Tongue (tissue), 2 donors: ENCODE measurements around the gene CDCA4. TPM values are rescaled to one million over a fixed set of nuclear protein-coding genes. Genes with fewer than 3 reads are reported as not detected.
"Not testable (repeated sequence)": the region's sequence is repeated elsewhere in the genome, so short reads cannot be mapped to it uniquely, and the experiment has no call there.

Source experiments
- DNase-seq: peaks from one replicate; pipeline ENCODE4 v3.0.0-alpha.2; 2015
- total RNA-seq: library from RNA; depleted of rRNA; stranded (reverse); fragments of >200 nt; gene quantifications from one replicate; pipeline ENCODE4 v1.2.3, GENCODE V29; 2014

CDCA4 gene
- total RNA-seq, 1 donor from 2014 or later: 23.5 TPM

- no peak for DNase-seq
These were observed 37.7 kb upstream of the CDCA4 start for GRCh38 chr14:105058521-105059034.

GRCh38 chr14:105056303-105056831 is 35.5 kb upstream of the CDCA4 start:
- DNase-seq: no peak

- DNase-seq: no peak
These were observed 34.9 kb upstream of the CDCA4 start for GRCh38 chr14:105055736-105056302.

GRCh38 chr14:105055334-105055733 is 34.5 kb upstream of the CDCA4 start:
- no peak for DNase-seq

- DNase-seq: no peak
These were observed 33.1 kb upstream of the CDCA4 start for GRCh38 chr14:105053996-105054395.

GRCh38 chr14:105053421-105053820 is 32.5 kb upstream of the CDCA4 start:
- DNase-seq: no peak

- DNase-seq: no peak
These were observed 31.2 kb upstream of the CDCA4 start for GRCh38 chr14:105052110-105052458.

- DNase-seq: no peak
These were observed 30.6 kb upstream of the CDCA4 start for GRCh38 chr14:105051182-105052109.

- DNase-seq: no peak
These were observed 29.6 kb upstream of the CDCA4 start for GRCh38 chr14:105050551-105050897.

- no peak for DNase-seq
These were observed 29.1 kb upstream of the CDCA4 start for GRCh38 chr14:105049753-105050550.

GRCh38 chr14:105047283-105048016 is 26.6 kb upstream of the CDCA4 start:
- DNase-seq: no peak

- no peak for DNase-seq
These were observed 26.0 kb upstream of the CDCA4 start for GRCh38 chr14:105046891-105047282.

- peak; percentile 95 for DNase-seq
These were observed 24.9 kb upstream of the CDCA4 start for GRCh38 chr14:105045710-105046326.

- DNase-seq: no peak
These were observed 22.8 kb upstream of the CDCA4 start for GRCh38 chr14:105043641-105044040.

GRCh38 chr14:105042813-105043212 is 21.9 kb upstream of the CDCA4 start:
- no peak for DNase-seq

GRCh38 chr14:105041841-105042765 is 21.2 kb upstream of the CDCA4 start:
- DNase-seq: no peak

- no peak for DNase-seq
These were observed 18.7 kb upstream of the CDCA4 start for GRCh38 chr14:105039458-105040205.

- DNase-seq: not testable (repeated sequence)
These were observed 14.7 kb upstream of the CDCA4 start for GRCh38 chr14:105035616-105036015.

GRCh38 chr14:105034315-105035039 is 13.6 kb upstream of the CDCA4 start:
- DNase-seq: no peak
